Hematopoietic multipotent progenitor cell treated with erythropoietin and hydrocortisone succinate and interleukin-3 and kit ligand, for 15 days (in vitro differentiated cells): ENCODE data around the gene TM4SF5.

ENCODE experiments used
- DNase-seq: peaks from one replicate; pipeline ENCODE4 v3.0.0-alpha.2; 2015; ENCODE audit warnings: low spot score

TM4SF5 gene, protein sequence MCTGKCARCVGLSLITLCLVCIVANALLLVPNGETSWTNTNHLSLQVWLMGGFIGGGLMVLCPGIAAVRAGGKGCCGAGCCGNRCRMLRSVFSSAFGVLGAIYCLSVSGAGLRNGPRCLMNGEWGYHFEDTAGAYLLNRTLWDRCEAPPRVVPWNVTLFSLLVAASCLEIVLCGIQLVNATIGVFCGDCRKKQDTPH

DNA sequence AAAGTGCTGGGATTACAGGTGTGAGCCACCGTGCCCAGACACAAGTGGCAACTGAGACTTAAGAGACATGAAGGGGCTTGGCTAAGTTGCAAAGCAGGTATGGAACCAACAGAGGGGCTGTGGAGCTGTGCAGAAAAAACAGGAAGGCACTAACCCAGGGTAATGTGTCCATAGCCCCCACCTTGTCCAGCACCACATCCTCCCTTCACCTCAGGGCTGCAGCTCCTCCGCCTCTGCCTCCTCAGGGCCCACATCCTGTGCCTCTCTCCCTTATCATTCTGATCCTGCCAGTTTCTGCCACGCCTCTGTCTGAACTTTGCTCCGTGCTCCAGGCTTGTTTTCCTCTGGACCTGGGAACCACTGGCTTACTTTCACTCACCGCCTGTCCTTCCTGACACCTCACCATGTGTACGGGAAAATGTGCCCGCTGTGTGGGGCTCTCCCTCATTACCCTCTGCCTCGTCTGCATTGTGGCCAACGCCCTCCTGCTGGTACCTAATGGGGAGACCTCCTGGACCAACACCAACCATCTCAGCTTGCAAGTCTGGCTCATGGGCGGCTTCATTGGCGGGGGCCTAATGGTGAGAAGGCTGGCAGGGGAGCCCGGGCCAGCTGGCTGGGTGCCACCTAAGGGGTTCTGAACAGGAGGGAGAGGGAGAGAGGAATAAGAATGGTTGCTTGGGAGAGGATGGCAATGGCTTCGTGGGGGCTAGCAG lies at the start of gene TM4SF5:
Gene TM4SF5 (plus strand): TSS at position 368 of the 716 bp plus-strand sequence. CDS start 37 bp downstream, at position 405.
- DNase-seq, result no peak

DNA sequence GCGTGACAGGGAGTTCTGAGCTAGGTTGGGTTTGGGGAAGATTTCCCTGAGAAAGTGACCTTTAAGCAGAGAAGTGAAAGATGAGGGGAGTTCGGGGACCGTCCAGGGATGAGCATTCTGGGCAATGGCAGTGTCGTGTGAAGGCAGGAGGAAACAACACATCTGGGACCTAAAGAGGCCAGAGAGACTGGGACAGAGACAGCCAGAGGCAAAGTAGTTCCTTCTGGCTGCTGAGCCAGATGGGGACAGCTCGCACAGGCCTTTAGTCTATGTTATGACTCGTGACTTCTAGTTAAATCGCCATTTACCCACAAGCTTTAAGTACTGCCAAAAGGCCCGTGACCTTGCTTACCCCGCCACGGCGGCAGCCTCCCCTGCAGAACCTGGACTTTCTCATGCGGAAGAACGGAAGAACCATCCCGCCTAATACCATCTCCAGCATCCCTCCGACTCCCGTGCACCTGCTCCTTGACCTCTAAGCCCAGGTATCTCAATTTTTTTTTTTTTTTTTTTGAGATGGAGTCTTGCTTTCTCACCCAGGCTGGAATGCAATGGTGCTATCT lies 48.9 kb upstream of the TM4SF5 start:
- DNase-seq, result no peak

DNA sequence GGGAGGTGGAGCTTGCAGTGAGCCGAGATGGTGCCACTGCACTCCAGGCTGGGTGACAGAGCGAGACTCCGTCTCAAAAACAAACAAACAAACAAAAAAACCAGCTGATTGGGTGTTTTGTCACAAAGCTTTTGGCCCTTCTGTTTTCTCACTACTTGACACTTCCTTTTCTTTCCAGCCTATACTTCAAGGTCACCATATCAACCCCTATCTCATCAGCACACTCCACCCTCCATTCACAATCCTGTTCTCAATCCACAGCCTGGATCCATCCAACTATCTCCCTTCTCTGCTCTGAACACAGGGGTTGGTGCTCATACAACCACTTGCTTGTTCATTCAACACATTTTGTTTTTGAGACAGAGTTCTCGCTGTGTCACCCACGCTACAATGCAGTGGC lies 47.0 kb upstream of the TM4SF5 start:
- DNase-seq, result no peak

DNA sequence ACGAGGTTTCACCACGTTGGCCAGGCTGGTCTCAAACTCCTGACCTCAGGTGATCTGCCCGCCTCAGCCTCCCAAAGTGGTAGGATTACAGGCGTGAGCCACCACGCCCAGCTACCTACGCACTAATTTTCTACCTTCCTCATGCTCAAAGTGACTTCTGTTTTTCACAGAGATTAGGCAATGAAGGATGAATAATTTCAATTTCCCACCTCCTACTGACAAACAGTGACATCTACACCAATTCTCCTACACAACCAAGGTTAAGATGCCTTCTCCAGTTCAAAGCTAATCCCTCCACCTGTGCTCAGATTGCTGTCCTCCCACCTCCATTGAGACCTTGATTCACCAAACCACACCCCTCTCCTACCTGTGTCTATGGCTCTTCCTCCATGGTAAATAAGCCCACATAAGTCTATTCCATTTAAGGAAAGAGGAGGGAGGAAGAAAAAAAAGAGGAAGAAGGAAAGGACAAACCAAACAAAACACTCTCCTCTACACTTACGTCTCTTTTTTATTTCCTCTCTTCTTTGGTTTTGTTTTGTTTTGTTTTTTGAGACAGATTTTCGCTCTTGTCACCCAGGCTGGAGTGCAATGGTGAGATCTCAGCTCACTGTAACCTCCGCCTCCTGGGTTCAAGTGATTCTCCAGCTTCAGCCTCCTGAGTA lies 45.9 kb upstream of the TM4SF5 start:
- no peak for DNase-seq

DNA sequence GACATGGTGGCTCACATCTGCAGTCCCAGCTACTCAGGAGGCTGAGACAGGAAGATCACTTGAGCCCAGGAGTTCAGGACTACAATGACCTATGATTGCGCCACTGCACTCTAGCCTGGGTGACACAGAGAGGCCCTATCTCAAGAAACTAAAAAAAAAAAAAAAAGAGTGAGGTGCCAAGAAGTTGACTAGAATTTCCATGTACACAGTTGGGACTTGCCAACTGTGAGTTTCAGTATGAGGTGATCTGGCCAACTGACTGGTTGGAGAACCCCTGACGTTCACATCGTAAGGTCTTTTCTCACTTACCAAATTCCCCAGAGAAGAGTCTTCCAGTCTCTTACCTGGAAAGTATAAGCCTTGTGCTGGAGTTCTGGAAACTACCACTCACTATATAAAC lies 43.6 kb upstream of the TM4SF5 start:
- DNase-seq, result peak; percentile 50

DNA sequence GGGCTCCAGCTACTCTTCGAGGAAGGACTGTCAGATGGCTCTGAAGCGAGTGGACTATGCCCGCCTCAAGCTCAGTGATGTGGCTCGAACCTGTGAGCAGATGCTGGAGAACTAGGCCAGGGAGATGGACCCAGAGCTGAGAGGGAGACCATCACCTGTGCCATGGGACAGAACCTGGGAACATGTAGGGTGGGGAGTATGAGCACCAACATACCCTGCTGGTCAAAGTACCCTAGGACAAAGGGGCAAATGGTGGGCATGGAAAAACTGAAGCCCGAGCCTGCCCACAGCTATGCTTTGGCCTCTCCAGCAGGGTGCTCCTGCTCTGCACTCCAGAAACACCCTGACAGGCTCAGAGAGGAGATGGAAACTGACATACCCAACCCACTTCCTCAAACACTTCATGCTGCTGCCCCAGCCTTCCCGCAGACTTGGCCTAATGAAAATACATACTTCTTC lies 38.6 kb upstream of the TM4SF5 start:
- DNase-seq, result no peak

DNA sequence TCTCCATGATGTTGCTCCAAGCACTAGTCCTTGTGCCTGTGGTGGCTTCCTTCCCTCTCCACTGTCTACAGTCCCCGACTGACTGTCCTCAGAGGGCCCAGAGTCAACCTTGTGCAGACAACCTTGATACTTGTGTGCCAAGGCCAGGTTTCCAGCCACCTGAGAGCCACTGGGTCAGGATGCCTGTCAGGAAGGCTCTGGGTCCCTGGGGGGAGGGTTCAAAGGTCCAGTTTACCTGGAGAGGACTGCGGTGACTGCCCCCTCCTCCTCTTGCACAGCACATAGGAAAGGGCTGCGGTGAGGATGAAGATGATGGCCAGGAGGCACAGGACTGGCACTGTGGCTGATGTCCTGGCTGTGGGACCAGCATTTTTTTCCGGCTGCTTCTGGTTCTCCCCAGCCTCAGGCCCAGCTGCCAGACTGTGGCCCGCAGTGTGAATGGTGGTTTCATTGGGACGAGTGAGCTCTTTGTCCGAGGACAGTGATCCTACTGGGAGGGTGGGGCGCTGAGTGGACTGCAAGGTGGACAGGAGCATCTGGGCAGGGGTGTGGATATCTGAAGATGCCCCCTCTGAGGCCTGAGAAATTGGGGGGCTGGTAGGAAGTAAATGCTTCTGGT lies 36.7 kb upstream of the TM4SF5 start:
- no peak for DNase-seq

DNA sequence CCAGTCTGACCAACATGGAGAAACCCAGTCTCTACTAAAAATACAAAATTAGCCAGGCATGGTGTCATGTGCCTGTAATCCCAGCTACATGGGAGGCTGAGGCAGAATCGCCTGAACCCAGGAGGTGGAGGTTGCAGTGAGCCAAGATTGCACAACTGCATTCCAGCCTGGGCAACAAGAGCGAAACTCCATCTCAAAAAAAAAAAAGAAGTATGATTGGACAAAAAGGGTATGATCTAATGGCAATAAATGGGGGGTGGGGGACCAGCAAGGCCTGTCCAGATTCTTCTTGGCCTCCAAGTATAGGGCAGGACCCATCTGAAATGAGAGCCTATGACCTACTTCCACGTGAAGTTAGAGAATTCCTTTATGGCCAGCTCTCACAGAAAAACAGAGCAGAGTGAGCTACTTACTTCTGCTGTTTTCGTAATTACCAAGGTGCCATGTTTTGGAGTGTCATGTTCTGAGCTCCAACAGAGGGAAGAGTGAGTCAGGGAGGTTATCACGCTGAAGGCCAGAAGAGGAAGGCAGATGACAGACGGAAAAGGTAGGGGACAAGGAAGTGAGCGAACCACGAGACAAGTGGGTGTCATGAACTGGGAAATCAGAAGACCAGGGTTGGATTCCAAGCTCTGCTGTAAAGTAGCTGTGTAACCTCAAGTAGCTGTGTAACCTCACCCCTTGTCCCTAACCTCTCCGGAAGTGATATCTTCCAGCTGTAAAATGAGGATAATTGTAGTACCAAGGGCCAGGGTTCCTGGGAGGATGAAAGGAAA lies 35.6 kb upstream of the TM4SF5 start:
- DNase-seq, result no peak

DNA sequence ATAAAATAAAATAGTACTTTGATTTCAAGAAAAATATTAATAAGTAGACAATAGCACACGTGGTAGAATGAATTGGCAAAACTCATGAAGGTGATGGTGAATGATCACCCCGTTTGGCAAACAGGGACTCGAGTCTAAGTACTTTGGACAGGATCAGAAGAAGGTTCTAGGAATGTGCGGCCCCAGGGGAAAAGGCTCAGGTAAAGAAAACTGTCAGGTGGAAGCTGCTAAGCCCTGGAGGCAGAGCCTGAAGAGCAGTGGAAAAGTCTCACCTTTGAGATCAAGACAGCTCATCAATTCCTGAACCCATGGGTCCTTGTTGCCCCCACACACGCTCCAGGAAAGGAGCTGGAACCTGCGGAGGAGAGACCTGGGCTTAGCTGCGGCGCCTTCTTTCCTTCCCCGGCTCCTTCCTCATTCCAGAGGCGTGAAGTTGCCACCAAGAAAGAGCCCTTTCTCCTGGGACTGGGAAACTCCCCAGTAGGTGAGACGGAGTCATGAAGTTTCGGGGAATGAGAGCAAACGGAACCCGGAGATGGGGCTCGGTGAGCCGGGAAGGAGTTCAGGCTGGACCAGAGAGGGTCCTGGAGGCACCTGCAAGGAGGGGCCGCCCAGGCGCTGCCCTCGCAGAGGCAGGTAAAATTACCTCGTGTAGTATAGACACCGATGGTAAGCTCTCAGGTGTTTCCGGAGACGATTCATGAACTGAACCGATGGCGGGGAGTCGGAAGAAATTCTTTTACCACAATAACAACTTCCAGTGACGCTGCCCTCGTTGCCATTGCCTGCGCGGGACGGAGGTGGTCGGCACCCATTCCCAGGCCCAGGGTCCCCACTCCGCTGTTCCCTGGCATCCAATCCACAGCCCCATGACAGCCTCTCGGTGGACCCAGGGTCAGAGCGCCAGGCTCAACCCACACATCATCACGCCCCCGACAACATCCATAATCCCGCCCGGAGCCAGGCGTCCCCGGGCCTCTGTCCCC lies 33.3 kb upstream of the TM4SF5 start:
- DNase-seq, result no peak

DNA sequence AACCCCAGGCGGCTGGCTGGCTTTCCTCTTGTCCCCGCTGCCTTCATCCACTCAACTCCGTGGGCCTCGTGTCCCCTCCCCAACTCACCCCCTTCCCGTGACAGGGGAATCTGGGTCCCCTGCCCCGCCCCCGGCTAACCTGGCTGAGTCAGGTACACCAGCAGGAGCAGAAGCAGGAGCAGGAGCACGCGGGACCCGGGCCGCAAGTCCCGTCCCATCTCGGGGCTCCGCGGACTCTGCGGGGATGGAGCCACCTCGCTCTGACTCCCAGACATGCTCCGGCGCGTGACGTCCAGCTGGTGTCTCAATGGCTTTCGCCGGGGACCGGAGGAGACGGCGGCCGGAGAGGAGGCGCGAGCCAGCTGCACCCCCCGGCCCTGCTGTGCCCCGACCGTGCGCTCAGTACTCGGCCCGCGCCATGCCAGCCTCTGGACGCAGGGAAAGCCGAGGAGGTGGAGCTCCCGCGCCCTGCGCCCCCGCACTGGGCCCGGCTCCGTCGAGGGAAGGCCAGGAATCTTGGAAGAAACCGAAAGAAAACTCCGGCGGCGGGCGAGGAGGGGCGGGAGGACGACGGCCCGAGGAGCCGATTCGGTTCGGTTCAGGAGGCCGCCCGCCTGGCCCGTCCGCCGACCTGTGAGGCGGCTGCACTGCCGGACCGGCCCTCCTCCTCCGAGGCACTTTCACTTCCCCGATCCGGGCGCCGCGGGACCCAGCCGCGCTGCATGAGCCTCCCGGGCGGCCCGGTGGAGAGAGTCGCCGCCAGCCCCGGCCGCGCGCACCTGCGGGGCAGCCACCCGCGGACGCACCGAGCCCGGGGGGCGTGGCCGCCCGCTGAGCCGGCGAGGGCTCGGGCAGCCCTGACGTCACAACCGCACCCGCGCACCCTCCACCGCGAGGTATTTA lies 32.3 kb upstream of the TM4SF5 start, which contains the start of the genes CXCL16 and ZMYND15:
Gene CXCL16 (minus strand): TSS at position 807 of the 903 bp plus-strand sequence. CDS start 589 bp downstream, at position 218.
Gene ZMYND15 (plus strand): TSS at position 712 of the 903 bp plus-strand sequence. CDS start 716 bp downstream, outside the sequence.
- peak; percentile 57 for DNase-seq

DNA sequence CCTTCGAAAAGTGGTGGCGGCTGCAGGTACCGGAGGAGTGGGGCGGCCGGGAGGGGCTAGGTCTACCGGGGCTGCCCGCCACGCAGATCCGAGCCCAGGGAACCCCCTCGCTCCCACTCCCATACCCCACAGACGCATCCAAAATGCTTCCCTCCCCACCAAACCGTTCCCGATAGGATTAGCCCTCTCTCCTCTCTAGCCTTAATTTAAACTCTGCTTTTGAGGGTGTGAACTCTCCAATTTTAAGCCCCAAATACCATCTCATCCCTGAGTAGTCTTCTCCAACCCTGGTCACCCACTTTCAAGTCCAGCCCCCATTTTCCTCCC lies 31.7 kb upstream of the TM4SF5 start:
- no peak for DNase-seq

DNA sequence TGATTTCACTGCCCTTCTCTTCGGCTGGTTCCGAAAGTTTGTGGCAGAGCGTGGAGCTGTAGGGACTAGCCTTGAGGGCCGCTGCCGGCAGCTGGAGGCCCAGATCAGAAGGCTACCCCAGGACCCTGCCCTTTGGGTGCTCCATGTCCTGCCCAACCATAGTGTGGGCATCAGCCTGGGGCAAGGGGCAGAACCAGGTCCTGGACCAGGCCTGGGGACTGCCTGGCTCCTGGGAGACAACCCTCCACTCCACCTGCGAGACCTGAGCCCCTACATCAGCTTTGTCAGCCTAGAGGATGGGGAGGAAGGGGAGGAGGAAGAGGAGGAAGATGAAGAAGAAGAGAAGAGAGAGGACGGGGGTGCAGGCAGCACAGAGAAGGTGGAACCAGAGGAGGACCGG lies 31.1 kb upstream of the TM4SF5 start:
- no peak for DNase-seq

DNA sequence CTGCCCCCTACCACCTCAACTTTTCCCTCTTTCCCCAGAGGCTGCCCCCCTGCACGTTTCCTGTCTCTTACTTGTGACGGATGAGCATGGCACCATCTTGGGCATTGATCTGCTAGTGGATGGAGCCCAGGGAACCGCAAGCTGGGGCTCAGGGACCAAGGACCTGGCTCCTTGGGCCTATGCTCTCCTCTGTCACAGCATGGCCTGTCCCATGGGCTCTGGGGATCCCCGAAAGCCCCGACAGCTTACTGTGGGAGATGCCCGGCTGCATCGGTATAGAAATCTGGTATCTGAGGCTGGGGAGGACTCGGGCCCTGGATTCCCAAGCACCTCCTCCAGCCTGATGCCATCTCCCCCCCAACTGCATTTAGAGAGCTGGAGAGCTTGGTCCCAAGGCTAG lies 30.1 kb upstream of the TM4SF5 start:
- no peak for DNase-seq

DNA sequence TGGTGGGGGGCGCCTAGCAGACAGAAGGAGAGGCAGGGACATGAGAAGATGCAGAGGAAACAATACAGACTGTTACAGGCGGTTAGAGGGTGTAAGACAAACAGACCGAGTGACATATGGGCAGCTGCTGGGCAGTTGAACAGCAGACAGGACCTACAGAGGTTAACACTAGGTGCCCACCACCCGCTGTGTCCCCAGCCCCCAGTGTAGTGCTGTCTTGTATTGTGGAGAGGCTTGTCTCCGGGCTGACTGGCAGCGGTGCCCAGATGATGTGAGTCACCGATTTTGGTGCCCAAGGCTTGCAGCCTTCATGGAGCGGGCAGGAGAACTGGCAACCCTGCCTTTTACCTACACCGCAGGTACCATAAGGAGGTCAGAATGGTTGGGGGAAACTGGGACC lies 29.6 kb upstream of the TM4SF5 start:
- no peak for DNase-seq

DNA sequence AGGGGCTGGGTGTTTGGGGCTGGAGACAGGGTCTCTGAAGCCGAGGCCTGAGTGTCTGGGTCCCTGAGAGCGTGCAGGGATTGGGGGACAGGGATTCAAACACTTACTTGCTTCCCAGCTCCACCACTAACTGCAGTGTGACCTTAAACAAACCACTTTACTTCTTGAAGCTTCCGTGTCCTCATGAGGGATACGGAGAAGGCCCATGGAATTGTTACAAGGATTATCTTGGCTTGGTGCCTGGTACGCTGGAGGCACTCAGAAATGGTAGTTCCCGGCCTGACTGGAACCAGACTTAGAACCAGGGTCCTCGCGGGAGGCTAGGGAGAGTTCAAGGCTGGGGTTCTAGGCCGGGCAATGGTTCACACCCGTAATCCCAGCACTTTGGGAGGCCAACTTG lies 29.1 kb upstream of the TM4SF5 start:
- no peak for DNase-seq

DNA sequence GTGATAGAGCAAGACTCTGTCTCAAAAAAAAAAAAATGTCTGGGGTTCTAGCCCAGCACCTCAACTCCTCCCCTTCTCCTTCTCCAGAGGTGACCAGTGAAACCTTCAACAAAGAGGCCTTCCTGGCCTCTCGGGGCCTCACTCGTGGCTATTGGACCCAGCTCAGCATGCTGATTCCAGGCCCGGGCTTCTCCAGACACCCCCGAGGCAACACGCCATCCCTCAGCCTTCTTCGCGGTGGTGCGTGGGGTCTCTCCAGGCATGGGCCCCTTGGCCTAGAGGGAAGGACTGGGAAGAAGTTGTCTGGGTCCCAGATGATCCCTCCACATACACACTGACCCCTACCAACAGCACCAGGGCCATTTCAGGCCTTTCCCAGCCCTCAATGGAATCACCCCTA lies 28.5 kb upstream of the TM4SF5 start:
- no peak for DNase-seq

DNA sequence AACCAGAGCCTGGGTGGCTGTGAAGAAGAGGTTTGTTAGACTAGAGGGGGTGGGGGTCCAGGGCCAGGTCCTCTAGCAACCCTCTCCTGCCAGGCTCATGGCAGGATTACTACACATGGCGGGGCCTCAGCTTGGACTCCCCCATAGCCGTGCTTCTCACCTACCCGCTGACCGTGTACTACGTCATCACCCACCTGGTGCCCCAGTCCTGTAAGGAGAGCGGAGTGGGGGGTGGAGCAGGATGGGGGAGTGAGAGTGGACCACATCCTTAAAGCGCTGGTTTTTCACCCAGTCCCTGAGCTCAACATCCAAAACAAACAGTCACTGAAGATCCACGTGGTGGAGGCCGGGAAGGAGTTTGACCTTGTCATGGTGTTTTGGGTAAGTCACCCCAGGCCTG lies 27.8 kb upstream of the TM4SF5 start:
- no peak for DNase-seq

DNA sequence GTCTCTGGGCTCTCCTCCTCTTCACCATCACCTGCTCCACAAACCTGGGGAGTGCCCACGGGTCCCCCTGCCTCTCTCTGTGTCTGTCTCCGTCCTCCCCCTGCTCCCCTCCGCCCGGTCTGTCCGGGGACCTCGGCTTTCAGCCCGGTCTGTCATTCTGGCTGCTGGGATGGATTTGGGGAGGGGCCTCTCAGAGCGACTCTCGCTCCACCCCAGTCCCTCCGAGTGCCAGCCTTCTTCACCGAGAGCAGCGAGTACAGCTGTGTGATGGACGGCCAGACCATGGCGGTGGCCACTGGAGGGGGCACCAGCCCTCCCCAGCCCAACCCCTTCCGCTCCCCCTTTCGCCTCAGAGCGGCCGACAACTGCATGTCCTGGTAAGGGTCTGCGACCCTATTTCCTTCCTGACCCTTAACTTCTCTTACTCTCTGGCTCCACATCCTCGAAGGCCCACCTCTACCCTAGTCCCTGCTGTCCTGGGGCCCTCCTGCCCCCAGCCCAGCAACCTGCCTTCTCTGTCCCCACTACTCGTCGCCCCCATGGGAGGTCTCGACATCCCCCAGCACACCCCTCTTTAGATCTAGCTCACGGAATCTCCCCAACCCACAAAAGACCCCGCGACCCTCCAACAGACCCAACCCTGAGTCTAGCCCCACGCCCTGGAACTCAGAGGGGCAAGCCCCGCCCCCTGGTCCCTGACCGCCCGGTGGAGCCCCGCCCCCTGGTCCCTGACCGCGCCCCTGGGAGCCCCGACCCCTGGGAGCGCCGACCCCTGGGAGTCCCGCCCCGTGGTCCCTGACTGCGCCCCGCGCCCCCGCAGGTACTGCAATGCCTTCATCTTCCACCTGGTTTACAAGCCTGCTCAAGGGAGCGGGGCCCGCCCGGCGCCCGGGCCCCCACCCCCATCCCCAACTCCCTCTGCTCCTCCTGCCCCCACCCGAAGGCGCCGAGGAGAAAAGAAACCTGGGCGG lies 26.4 kb upstream of the TM4SF5 start:
- DNase-seq, result no peak
